Astrocyte of the spinal cord (primary cell): Measurements from ENCODE around the gene OXCT1.

Experiments
- DNase-seq: peaks from one replicate; pipeline ENCODE4 v3.0.0; 2011; ENCODE audit warnings: low read depth, low spot score
- H3K4me3 ChIP-seq: 2 replicates; pipeline ENCODE4 v1.5.1; 2011; ENCODE audit warnings: low read depth, mild to moderate bottlenecking, low read length, moderate library complexity
- CTCF ChIP-seq: IDR thresholded peaks from 2 replicates; pipeline ENCODE4 v1.5.1; 2012; ENCODE audit warnings: low read depth, mild to moderate bottlenecking, low read length, inconsistent platforms
- in situ Hi-C: cut with HindIII; loops from 2 replicates; pipeline ENCODE4 v1.10.0; 2017; ENCODE audit warnings: low sequenced_read_pairs

OXCT1 gene

DNA sequence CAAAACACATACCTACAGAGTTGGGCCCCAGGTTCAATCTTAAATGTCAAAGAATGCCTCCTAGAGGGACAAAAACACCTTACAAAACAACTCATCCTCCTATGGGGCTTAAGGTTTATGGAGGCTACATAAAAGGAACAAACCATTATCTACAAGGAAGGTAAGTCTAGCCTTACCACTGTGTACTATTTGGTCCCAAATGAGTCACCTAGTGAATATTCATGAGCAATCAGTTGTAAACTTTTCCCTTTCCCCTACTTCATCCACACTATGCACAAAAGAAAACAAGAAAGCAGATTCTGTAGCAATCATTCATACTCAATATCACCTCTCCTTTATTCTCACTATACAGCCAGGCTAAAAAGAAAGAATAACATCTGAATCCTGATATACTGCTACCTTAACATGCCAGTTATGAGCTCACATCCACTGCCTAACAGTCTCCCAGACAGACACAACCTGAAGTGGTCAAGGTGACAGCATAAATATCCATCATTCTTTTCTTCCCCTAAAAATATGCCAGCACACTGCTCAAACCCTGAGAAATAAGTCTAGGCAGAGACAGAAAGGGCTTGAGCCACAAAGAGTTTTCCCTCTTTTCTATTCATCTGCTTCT is 6.2 kb downstream of the OXCT1 start:
- in situ Hi-C loops = no loop called here
- TF ChIP-seq CTCF = no peak
- peak; percentile 31 for DNase-seq
- no peak overlapping the region for H3K4me3 ChIP-seq

DNA sequence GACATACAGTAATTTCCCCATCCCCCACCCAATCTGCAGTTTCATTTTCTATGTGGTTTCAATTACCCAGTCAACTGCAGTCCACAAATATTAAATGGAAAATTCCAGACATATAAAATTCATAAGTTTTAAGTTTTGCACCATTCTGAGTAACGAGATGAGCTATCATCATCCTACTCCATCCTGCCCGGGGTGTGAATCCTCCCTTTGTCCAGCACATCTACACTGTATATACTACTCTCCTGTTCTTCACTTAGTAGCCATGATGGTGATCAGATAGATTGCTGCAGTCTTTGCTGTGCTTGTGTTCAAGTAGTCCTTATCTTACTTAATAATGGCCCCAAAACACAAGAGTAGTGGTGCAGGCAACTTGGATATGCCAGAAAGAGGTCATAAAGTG is 11.3 kb downstream of the OXCT1 start:
- in situ Hi-C loops = no loop called here
- DNase-seq = no peak
- H3K4me3 ChIP-seq = no peak overlapping the region
- no peak for TF ChIP-seq CTCF

GRCh38 chr5:41857989-41858388 is 12.2 kb downstream of the OXCT1 start:
- in situ Hi-C loops = no loop called here
- TF ChIP-seq CTCF = no peak
- no peak for DNase-seq
- no peak overlapping the region for H3K4me3 ChIP-seq

DNA sequence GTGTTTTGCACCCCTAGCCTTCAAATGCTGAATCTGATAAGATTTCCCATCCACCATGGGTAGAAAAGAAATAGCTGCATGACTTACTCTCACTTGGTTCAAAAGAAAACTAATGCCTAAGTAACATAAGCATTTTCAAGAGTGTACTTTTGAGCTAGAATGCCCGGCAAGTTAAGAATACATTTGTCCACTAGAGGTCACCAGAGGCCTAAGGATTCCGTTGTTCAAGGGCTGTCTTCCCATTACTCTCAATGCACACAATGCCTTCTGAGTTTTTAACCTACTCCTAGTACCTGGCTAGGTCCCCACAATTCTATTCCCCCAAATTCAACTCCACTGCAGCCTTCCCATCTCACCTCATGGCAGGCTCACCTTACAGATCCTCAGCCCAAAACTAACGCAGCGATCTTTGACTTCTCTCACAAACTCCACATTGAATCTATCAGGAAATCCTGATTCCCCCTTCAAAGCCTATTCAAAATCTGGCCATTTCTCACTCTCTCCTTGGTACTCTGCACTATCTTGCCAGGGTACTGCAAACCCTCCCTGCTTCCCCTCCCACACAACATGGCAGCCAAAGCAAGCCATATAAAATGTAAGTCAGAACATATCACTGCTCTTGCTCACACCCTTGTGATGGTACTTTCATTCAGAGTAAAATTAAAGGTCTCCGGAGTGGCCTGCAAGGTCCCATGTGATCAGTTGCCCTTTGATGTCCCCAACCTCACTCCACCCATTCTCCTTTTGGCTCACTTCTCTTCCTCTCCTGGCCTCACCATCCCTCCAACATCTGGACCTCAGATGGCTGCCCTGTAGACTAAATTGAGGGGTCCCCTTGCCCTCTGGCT is 13.4 kb downstream of the OXCT1 start:
- DNase-seq = peak; percentile 75
- TF ChIP-seq CTCF = peak; percentile 68
- no peak overlapping the region for H3K4me3 ChIP-seq
- in situ Hi-C loops = no loop called here

- no peak for DNase-seq
- in situ Hi-C loops = no loop called here
- no peak overlapping the region for H3K4me3 ChIP-seq
- no peak for TF ChIP-seq CTCF
These were observed 17.9 kb downstream of the OXCT1 start for GRCh38 chr5:41852293-41852692.

GRCh38 chr5:41851116-41851515 is 19.1 kb downstream of the OXCT1 start:
- TF ChIP-seq CTCF = no peak
- no peak overlapping the region for H3K4me3 ChIP-seq
- DNase-seq = no peak
- in situ Hi-C loops = no loop called here
